Effector memory CD4-positive, alpha-beta T cell (primary cell): ENCODE results near the gene ZMIZ1.

Experiments
- DNase-seq, 3 donors: peaks; one replicate each; pipeline ENCODE4 v3.0.0-alpha.2; 2020
- H3K27ac ChIP-seq: 2 replicates; pipeline ENCODE4 v1.7.0; 2013; ENCODE audit warnings: mild to moderate bottlenecking, low read length, moderate library complexity; ENCODE audit not compliant: insufficient read depth, poor library complexity, severe bottlenecking
- H3K27me3 ChIP-seq: replicated peaks from 2 replicates; pipeline ENCODE4 v1.7.0; 2013; ENCODE audit warnings: mild to moderate bottlenecking, low read length; ENCODE audit not compliant: insufficient read depth, control insufficient read depth, poor library complexity, severe bottlenecking
- H3K36me3 ChIP-seq: 2 replicates; pipeline ENCODE4 v1.7.0; 2013; ENCODE audit warnings: mild to moderate bottlenecking, low read length, moderate library complexity; ENCODE audit not compliant: control insufficient read depth, insufficient read depth
- H3K4me1 ChIP-seq: 2 replicates; pipeline ENCODE4 v1.7.0; 2013; ENCODE audit warnings: low read length, mild to moderate bottlenecking; ENCODE audit not compliant: control insufficient read depth, insufficient read depth, poor library complexity, severe bottlenecking
- H3K4me3 ChIP-seq: 2 replicates; pipeline ENCODE4 v1.7.0; 2013; ENCODE audit warnings: low read length, low read depth, mild to moderate bottlenecking; ENCODE audit not compliant: insufficient read depth, poor library complexity, severe bottlenecking
- H3K9me3 ChIP-seq: 2 replicates; pipeline ENCODE4 v1.7.0; 2013; ENCODE audit warnings: mild to moderate bottlenecking, low read length, moderate library complexity; ENCODE audit not compliant: control insufficient read depth

Gene ZMIZ1

DNA sequence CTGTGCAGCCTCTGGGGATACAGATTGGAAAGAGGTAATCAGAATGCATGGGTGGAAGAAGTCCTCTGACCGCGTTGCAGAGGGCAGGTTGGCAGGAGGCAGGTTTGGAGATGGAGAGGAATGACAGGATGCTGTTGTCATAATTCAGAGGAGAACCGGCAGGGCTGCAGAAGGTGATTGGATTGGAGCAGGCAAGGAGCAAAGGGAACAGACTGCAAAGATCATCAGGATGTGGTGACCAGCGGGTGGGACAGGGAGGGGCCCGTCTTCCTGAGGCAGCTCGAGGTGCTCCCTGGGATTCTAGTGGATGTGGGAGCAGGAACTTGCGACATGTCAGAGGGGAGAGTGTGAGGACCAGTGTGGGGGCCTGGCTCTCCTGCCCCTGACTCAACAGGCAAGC, 200.0 kb downstream of the ZMIZ1 start:
- no peak overlapping the region for H3K4me3 ChIP-seq
- no peaks in the 10 kb centered on the region for H3K9me3 ChIP-seq
- no peak overlapping the region for H3K27ac ChIP-seq
- no peaks in the 10 kb centered on the region for H3K36me3 ChIP-seq
- H3K27me3 ChIP-seq: no peaks in the 10 kb centered on the region
- DNase-seq: no peak
- H3K4me1 ChIP-seq: peaks cover 3% of the 10 kb centered on the region

GRCh38 chr10:79269443-79269842, 200.7 kb downstream of the ZMIZ1 start:
- no peaks in the 10 kb centered on the region for H3K9me3 ChIP-seq
- no peak overlapping the region for H3K4me3 ChIP-seq
- DNase-seq: no peak
- H3K27ac ChIP-seq: no peak overlapping the region
- H3K4me1 ChIP-seq: peaks cover 3% of the 10 kb centered on the region
- H3K36me3 ChIP-seq: no peaks in the 10 kb centered on the region
- no peaks in the 10 kb centered on the region for H3K27me3 ChIP-seq

DNA sequence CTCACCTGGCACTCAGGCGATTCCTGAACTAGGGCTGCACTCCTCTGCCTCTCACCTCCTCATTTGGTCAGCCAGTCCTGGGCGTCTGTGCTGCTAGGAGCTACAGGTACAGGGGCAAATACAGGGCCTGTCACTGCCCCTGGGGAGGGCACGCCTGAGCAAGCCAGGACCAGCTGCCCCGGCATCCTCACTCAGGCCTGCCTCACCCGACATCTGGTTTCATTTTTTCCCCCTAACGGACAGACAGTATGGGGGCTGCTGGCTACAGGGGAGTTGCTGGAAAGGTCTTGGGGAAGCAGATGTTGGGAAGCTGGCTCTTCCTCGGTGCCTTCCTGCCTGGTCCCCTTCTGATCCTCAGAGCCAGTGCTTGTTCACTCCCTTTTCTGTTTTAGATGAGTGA, 201.2 kb downstream of the ZMIZ1 start:
- H3K27ac ChIP-seq: no peak overlapping the region
- no peaks in the 10 kb centered on the region for H3K9me3 ChIP-seq
- H3K36me3 ChIP-seq: no peaks in the 10 kb centered on the region
- DNase-seq: no peak
- H3K4me1 ChIP-seq: peaks cover 3% of the 10 kb centered on the region
- no peaks in the 10 kb centered on the region for H3K27me3 ChIP-seq
- H3K4me3 ChIP-seq: no peak overlapping the region

- Histone ChIP-seq H3K36me3 (no peaks in the 10 kb centered on the region), H3K4me3 (no peak overlapping the region), H3K27ac (no peak overlapping the region), H3K4me1 (peaks cover 3% of the 10 kb centered on the region), H3K27me3 (no peaks in the 10 kb centered on the region), H3K9me3 (no peaks in the 10 kb centered on the region)
- no peak for DNase-seq
Measured at GRCh38 chr10:79270466-79271246, 201.9 kb downstream of the ZMIZ1 start.

- Histone ChIP-seq H3K27me3 (no peaks in the 10 kb centered on the region), H3K36me3 (peaks cover 2% of the 10 kb centered on the region), H3K9me3 (no peaks in the 10 kb centered on the region), H3K4me3 (no peak overlapping the region), H3K4me1 (no peaks in the 10 kb centered on the region), H3K27ac (no peak overlapping the region)
- DNase-seq: no peak
Measured at GRCh38 chr10:79272353-79272752, 203.6 kb downstream of the ZMIZ1 start.

GRCh38 chr10:79273604-79274003, 204.8 kb downstream of the ZMIZ1 start:
- no peak for DNase-seq
- no peak overlapping the region for H3K4me3 ChIP-seq
- no peaks in the 10 kb centered on the region for H3K27me3 ChIP-seq
- no peaks in the 10 kb centered on the region for H3K9me3 ChIP-seq
- H3K4me1 ChIP-seq: no peaks in the 10 kb centered on the region
- H3K36me3 ChIP-seq: peaks cover 10% of the 10 kb centered on the region
- no peak overlapping the region for H3K27ac ChIP-seq

DNA sequence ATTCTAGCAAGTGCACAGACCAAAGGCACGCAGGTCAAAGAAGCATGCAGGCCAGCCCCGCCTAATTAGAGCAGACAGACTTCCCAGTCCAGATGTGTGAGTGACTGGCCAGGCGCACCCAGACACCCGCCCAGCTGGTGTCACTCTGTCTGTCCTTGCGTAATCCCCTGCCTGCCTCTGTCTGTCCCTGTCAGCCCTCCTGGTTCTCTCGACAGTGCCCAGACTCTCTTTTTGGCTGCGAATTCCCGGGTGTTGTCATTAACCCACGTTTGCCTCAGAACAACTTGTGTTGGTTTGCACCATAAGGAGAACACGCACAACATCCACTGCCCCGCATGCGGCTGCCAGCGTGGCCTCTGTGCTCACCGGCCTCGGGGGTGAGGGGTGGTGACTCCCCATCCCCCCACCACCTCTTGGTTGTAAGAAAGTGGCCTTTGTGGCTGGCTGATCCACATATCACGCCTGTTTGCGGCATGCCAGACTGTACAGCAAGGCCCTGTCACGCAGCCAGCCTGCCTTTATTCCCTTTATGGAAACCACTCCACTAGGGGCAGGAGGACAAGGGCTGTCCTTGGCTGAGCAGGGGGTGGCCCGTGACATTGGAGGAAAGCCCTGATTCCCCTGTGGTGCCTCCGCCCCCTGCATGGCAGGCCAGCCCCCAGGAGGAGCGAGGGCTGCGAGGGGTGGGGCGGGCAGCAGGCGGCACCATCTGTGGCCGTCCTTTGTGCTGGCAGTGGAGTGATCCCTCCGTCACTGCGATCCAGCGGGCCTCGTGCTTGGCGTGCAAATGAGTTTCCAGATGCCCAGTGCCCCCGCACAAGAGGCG, 205.7 kb downstream of the ZMIZ1 start:
- H3K9me3 ChIP-seq: no peaks in the 10 kb centered on the region
- no peaks in the 10 kb centered on the region for H3K4me1 ChIP-seq
- no peak overlapping the region for H3K4me3 ChIP-seq
- no peak for DNase-seq
- H3K36me3 ChIP-seq: peaks cover 10% of the 10 kb centered on the region
- H3K27ac ChIP-seq: no peak overlapping the region
- H3K27me3 ChIP-seq: no peaks in the 10 kb centered on the region

DNA sequence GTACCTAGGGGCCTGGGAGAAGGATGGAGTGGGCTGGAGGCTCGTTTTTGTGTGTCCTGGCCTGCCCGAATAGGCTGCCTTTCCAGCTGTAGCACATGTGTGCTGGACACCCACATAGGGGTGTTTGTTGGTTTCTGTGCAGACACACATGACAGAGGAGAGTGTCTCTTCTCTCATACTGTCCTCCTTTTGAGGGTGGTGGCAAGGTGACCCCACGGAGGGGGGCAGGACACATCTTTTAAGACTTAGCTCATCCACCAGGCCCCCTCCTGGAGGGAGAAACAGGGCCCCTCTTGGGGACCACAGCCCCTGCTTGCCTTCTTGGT, 206.3 kb downstream of the ZMIZ1 start:
- no peak for DNase-seq
- Histone ChIP-seq H3K27ac (no peak overlapping the region), H3K4me3 (no peak overlapping the region), H3K9me3 (no peaks in the 10 kb centered on the region), H3K4me1 (no peaks in the 10 kb centered on the region), H3K36me3 (peaks cover 10% of the 10 kb centered on the region), H3K27me3 (no peaks in the 10 kb centered on the region)

GRCh38 chr10:79275431-79275851, 206.7 kb downstream of the ZMIZ1 start:
- no peaks in the 10 kb centered on the region for H3K4me1 ChIP-seq
- DNase-seq: no peak
- no peaks in the 10 kb centered on the region for H3K9me3 ChIP-seq
- no peak overlapping the region for H3K4me3 ChIP-seq
- no peaks in the 10 kb centered on the region for H3K27me3 ChIP-seq
- H3K36me3 ChIP-seq: peaks cover 10% of the 10 kb centered on the region
- H3K27ac ChIP-seq: no peak overlapping the region

GRCh38 chr10:79277579-79278269, 209.0 kb downstream of the ZMIZ1 start:
- no peaks in the 10 kb centered on the region for H3K27me3 ChIP-seq
- H3K27ac ChIP-seq: no peak overlapping the region
- DNase-seq: no peak
- no peaks in the 10 kb centered on the region for H3K4me1 ChIP-seq
- H3K4me3 ChIP-seq: no peak overlapping the region
- peaks cover 12% of the 10 kb centered on the region for H3K36me3 ChIP-seq
- no peaks in the 10 kb centered on the region for H3K9me3 ChIP-seq
